Measurements from ENCODE around the gene CMTM8. TPM values are rescaled to one million over a fixed set of nuclear protein-coding genes. Genes with fewer than 3 reads are reported as not detected.

Gene CMTM8
- total RNA-seq, 4 donors from 2014 or later, result 4.8 to 18.3 (median 5.2) TPM

DNA sequence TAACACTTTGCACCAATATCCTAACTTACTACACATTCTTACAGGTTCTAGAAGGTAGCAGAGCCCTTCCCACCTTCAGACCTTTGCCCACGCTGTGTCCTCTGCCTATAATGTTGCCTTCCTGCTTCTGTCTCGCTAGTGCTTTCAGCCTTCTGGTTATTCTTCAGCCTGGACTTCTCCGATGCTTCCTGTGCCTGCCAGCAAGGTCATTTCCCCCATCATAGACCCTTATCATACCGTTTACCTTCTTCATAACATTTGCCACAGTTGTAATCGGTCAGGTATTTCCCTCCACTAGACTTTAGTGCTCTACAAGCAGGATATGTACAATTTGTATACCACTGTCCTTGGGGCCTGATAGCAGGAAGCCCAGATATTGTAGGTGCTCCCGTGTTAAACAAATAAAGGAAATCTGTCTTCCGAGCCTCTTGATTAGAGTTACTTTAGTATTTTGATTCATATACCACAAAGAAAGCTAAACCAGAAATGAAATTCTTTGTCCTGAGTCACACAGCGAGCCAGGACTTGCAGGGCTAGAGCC lies 117.3 kb downstream of the CMTM8 start:
- ATAC-seq (ENCODE audit: low FRiP score) (no peak), DNase-seq (ENCODE audit: low spot score) (no peak)
- no peak for TF ChIP-seq CTCF (IDR thresholded peaks at IDR 0.05)

GRCh38 chr3:32359766-32360492 lies 121.4 kb downstream of the CMTM8 start:
- no peak for TF ChIP-seq CTCF (IDR thresholded peaks at IDR 0.05)
- DNase-seq (ENCODE audit: low spot score) (no peak), ATAC-seq (ENCODE audit: low FRiP score) (no peak)

DNA sequence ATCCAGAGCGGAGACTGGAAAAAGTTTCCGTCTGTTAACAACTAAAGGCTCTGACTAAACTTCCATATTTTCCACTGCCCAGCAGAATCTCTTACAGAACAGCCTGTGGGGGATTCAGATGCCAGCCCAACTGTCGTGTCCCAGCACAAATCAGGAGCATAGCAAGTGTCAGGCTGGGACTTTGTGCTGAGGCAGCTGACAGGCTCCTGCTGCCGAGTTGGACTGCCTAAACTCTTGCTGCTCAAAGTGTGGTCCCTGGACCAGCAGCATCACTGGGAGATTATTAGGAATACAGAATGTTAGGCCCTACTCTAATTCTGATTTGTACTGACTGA lies 122.0 kb downstream of the CMTM8 start:
- DNase-seq (ENCODE audit: low spot score), result no peak
- no peak for ATAC-seq (ENCODE audit: low FRiP score)

GRCh38 chr3:32366638-32367397 lies 128.3 kb downstream of the CMTM8 start:
- ATAC-seq (ENCODE audit: low FRiP score) (no peak), DNase-seq (ENCODE audit: low spot score) (no peak)
- TF ChIP-seq CTCF (IDR thresholded peaks at IDR 0.05), result no peak

More for the DNA sequence above, 122.0 kb downstream of the CMTM8 start:
- no peak for TF ChIP-seq CTCF (IDR thresholded peaks at IDR 0.05)

GRCh38 chr3:32367442-32367841 lies 129.0 kb downstream of the CMTM8 start:
- TF ChIP-seq CTCF (IDR thresholded peaks at IDR 0.05), result no peak
- ATAC-seq (ENCODE audit: low FRiP score), result no peak
- no peak for DNase-seq (ENCODE audit: low spot score)

- no peak for TF ChIP-seq CTCF (IDR thresholded peaks at IDR 0.05)
- ATAC-seq (ENCODE audit: low FRiP score), result no peak
- DNase-seq (ENCODE audit: low spot score), result no peak
These were observed 133.2 kb downstream of the CMTM8 start for GRCh38 chr3:32371461-32372212.

Data from omental fat pad (tissue), 4 donors.